HG03135 (cell line): ENCODE measurements around the gene CXCL13.
"Not testable (repeated sequence)": the region's sequence is repeated elsewhere in the genome, so short reads cannot be mapped to it uniquely, and the experiment has no call there.

ENCODE experiments used
- ATAC-seq: cut with Tn5 transposase; IDR thresholded peaks from one replicate; pipeline ENCODE4 v1.9.1; 2021; ENCODE audit warnings: mild to moderate bottlenecking, moderate library complexity; ENCODE audit not compliant: unreplicated experiment

CXCL13 gene

DNA sequence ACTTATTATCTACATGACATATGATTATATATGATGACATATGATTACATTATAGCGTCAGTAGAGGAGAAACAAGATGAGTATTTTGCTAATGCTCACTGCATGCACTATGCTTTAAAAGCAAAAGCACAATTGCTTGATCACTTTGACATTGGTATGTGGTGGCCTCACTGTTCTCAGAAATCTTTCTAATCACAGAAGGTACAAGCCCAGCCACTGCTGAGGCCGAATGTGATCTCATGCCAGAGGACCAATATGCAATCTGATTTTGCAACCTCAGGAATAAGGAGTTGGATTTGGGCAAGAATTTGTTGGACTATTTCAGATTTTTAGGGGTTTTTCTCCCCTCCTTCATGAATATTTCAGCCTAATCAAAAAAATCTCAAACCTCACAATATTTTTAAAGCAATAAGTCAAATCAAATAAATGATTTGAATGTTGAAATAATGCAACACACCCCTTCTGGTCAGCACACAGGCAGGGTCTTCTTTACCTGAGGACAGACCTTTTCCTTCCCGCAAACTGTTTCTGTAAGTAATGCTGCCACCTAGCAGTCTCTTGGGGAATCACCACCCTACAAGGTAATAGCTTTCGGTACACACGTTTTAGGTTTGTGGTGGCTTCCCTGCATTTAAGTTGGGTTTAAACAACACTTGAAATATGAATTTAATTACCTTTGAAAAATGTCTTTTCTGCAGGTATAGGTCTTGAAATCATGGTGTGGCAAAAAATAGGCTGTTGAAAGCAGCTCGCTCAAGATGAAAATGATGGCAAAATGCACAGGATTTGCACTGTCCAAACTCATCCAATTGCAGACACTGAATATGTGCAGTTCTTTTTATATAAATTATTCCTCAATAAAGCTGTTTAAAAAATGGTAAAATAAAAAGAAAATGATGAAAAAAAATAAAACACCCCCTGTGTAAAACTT lies 4.8 kb upstream of the CXCL13 start:
- ATAC-seq = no peak

DNA sequence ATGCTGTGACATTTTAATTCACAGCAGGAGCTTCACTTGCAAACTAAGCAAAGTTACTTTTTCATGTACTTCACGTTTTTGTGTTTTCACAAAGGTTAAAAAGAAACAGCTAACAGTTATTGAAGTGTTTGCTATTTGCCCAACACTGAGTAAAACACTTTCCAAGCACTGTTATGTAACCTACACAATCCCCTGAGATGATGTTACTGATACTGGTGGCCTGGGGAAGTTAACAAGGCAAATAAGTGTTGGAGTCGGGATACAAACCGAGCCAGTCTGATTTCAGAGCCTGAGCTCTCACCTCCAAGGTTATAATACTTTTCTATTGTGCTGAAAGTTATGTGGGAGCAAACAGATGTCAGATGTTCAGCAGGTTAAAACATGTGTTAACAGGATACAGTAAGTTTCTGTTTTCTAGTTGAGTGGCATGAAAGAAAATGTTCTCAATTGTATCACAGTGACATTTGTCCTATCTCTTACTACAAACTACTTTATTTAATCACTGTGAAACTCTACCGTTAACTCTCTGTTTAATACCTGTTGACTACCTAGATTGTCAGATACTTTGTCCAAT lies 3.9 kb upstream of the CXCL13 start:
- ATAC-seq = no peak

DNA sequence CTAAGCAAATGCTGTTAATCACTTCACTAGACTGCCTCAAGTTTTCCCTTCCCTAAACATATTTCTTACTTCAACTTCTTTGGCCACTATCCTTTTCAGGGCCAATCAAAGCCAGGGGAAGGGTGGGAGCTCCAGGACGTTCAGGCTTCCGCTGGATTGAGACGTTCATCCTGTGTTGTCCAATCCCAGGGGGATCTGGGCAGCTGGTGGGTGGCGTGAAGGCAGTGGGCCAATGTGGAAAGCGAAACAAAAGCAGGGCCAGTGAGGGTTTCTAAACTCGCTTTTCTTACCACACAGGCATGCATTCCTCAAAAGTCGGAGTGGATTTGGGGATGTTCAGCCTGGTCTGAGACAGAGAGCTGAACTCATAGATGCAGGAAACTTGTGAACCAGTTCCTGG lies 7.6 kb downstream of the CXCL13 start:
- no peak for ATAC-seq

DNA sequence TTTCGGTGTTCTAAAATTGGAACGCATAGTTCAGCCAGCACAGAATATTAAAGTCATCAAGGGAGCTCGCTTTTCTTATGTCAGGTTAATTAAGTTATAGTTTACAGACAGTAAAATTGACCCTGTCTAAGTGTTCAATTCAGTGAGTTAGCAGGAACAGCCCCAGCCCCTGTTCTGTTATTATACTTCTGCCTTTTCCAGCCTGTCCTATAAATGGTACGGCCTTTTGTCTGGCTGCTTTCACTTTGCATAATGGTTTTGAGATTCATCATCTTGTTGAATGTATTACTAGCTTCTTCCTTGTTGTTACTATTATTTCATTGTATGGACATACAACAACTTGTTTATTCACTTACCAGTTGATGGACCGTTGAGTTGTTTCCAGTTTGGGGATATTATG lies 9.5 kb downstream of the CXCL13 start:
- ATAC-seq = no peak

DNA sequence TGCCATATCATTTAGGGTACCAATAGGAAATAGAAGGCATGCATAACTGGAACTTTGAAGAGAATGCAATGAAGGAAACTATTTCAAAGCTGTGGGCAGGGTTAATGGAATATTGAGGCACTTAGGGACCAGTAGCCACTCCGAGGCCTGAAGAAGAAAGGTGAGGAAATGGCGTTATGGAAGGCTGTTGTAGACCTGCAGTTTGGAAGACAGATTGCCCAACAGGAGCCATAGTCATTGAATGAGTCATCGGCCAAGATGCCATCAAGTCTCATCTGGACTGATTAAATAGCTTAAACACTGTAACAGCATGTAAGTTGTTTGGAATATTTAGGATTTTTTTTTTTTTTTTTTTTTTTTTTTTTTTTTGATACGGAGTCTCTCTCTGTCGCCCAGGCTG lies 11.6 kb downstream of the CXCL13 start:
- no peak for ATAC-seq

DNA sequence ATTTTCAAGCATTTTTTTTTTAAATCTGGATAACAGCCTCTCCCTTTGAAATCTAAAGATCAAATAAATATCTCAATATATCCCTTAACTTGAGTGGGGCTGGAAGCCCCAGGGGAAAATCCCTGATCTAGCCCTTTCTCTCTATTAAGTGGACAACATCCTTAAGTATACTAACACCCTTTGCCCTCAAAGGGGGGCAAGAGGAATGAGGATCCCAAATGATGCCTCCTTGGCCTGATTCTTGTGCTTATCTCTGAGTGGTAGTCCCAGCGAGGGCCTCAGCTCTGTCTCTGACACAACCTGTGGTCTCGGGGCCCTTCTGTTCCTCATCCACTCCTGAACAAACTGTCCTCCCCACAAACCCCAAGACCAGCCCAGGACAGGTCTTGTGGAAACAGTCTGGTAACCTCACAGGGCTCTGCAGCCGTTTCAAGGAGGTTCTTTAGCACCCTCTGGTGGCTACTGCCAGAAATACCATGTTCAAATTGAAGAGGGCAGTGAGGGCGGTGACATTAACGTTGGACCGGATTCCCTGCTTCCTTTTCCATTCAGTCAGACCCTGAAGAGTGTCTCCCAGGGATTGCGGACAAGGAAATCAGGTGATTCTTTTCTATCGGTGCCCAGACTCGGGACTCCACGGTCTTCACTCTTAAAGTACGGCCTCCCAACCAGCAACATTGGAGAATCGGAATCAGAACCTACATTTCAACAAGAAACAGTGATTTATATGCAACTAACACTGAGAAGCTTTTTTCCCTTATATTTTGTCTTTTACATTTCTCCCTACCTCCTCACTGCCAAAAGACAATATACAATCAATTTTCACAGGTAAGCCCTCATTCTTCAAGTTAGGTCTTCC lies 13.0 kb downstream of the CXCL13 start:
- ATAC-seq = peak; percentile 94

DNA sequence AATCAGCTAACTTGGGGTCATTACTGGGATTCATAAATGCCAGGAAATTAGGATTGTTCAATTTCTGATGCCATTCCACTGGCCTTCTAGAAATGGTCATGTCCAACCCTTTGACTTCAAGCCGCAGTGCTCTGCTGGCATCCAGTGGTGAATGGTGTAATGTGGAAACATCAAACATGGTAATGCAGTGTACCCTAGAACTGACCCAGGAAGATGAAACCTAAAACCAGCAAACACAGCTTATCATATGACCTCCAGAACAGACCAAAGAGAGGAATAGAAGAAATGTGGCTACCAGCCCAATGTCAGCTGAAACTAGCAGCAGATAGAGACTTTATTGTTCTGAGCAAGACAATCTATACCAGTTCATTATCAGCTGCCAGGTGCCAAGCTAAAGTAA lies 13.8 kb downstream of the CXCL13 start:
- no peak for ATAC-seq

DNA sequence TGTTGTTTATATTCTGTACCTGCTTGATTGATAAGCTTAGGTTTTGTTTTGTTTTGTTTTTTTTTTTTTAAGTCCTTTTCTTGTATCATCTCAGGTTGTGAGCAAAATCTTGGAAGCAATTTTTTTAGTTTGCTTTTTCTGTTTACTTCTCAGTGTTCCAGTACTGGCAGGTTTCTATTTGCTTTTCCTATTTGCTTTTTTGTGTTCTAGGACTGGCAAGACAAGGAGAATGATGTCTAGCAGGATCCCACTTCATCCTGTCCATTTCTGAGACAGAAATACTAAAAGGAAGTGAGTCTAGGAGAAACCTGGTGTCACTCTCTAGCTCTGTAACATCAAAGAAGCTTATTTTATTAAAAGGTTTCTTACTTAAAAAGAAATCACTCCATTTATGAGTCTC lies 15.6 kb downstream of the CXCL13 start:
- no peak for ATAC-seq

DNA sequence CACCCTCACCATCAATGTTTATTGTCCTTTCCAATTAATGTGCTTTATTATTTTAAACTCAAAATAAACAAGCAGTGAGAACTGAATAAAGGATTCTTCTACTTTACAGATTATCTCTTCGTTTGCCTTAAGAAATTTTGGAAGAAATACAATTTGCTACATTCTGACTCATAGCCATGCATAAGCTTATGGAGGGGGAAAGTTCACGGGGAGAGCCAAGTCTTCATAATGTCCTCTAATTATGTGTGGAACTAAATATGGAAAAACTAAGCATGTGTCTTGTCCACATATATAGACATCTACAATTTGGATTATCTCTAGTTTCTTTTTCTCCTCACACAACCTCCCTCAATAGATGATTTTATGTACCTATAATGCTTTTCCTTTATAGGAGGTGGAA lies 17.5 kb downstream of the CXCL13 start:
- ATAC-seq = no peak

DNA sequence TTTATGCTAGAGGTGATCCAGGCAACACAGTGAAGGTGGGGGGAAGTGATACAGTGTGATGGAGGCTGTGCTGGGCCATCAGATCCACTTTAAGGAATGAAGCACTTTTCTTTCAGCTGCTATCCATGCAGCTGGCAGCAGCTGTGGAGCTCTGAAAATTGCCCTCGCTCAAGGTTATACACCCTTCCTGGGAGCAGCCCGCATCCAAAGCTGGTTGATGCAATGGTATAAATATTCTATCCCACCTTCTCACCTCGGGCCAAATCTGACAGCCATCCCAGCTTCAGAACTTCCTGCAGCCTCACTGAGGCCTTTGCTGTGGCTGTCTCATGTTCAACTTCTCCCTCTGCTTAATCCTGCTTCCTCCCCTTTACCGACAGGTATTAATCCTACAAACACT lies 18.6 kb downstream of the CXCL13 start:
- no peak for ATAC-seq

DNA sequence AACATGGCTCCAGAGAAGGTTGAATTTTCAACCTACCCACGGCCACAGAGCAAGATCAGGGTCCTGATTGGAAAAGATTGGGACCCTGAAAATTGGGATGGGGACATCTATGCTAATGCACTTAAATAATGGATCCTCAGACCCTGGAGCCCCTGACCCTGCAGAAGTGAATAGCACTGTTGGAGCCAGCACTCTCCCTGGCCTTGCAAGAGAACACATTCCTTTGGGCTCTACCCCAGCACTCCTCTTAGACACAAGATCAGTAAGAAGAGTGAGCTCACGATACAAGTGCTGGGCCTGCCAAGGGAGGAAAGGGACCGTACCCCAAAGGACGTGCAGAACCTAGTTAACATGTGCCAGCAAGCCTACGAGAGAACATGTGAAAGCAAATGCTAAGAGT lies 19.9 kb downstream of the CXCL13 start:
- no peak for ATAC-seq

DNA sequence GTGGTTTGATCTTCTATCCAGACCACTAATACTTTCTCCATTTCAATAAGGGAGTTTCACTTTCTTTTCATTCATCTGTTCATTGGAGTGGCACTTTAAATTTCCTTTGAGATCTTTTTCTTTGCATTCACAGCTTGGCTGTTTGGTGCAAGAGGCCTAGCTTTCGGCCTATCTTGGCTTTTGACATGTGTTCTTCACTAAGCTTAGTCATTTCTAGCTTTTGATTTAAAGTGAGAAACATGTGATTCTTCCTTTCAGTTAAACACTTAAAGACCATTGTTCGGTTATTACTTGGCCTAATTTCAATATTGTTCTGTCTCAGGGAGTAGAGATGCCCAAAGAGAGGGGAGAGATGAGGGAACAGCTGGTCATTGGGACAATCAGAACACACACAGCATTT lies 24.3 kb downstream of the CXCL13 start:
- peak; percentile 72 for ATAC-seq

DNA sequence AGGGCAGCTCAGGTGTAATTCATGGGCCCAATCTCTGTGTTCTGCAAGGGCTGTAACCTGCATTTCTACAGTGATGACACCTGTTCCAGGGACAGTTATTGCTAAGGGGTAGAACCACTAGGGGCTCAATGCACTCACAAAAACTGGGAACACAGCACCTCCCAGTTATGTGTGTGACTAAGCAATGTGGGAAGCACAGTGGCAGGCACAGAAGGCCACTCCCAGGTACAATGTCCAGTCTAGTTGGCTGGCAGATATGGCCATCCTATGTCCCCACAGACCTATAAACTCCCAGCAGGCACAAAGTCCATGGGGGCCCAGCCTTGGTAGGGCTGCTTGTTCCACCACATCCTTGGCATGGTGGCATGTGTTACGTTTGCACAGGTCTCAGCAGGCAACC lies 25.7 kb downstream of the CXCL13 start:
- ATAC-seq = no peak

DNA sequence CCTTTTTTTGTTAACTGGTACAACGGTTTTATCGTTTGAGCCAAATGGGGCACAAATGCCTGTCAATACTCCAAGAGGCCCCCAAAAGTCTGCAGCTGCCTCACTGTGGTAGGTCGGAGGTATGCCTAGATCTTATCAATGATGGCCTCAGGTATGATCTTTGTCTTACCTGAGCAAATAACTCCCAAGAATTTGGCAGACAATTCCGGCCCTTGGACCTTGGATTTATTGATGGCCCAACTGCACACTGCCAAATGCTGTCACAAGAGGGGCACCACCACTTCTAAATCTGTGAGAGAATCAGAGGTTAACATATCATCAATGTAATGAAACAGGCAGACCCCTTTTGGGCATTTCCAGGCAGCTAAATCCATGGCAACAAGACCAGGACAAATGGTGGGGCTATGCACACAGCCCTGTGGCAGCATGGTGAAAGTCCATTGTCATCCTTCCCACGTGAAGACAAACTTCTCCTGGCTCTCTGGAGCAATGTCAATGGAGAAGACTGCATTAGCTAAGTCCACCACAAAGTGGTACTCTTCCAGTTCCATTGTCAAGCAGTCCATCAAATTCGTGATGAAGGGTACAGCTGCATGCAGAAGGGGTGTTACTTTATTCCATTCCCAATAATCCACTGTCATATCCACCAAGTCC lies 28.6 kb downstream of the CXCL13 start:
- no peak for ATAC-seq

DNA sequence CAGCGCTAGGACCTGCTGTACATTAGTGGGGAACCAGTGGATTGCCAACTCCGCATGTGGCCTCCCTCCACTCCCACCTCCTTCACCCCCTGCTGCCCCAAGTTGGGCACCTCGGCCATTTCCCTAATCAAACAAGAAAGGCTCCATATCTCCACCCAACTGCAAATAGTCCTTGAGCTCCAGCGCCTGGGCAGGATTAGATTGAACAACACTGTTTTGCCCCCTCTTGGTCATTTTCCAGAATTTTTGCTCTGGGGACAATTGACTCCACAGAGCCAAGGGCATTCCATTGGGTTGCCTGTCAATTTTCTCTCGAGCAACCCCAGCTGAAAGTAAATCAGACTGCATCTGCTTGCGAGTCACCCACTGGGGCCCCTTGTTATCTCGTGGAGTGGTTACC lies 29.6 kb downstream of the CXCL13 start:
- ATAC-seq = no peak

DNA sequence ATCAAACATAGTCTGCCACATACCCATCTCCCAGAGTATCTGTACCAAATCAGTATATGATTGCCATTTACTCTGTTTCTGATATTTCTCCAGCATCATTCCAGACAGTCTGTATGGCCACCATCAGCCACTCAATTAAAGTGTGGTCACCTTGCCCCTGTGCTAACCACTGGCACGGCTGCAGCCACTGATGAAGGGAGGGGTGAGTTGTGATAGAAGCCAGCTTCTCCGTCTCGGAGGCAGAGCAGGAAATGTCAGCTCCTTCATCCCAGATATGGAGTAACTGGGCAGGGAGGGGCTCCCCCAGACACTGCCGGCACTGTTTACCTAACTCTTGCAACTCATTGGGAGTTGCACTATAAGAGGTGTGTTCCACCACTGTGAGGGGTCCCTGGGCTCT lies 30.3 kb downstream of the CXCL13 start:
- no peak for ATAC-seq

DNA sequence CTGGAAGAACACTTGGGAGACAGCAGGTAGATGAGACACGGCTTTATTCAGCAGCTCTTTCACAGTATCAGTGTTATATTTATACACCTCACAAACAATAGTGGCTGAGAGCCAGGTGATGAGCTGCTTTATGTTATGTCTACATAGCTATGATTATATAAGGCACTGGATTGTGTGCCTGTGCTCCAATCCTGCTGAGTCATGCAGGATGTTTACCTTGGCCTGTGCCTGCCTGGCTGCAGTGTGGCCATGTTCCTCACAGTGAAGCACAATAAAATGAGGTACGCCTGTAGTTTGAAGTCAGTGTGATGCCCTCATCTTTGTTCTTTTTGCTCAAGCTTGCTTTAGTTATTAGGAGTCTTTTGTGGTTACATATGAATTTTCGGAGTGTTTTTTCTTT lies 31.3 kb downstream of the CXCL13 start:
- ATAC-seq = no peak

DNA sequence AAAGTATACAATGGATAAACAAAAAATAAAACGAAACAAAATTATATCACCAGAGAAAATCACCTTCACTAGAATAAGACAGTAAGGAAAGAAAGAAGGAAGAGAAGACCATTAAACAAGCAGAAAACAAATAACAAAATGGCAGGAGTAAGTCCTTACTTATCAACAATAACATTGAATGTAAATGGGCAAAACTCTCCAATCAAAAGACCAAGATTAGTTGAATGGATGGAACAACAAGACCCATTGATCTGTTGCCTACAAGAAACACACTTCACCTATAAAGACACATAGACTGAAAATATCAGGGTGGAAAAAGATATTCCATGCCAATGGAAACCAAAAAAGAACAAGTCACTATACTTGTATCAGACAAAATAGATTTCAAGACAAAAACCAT lies 38.4 kb downstream of the CXCL13 start:
- ATAC-seq = not testable (repeated sequence)

DNA sequence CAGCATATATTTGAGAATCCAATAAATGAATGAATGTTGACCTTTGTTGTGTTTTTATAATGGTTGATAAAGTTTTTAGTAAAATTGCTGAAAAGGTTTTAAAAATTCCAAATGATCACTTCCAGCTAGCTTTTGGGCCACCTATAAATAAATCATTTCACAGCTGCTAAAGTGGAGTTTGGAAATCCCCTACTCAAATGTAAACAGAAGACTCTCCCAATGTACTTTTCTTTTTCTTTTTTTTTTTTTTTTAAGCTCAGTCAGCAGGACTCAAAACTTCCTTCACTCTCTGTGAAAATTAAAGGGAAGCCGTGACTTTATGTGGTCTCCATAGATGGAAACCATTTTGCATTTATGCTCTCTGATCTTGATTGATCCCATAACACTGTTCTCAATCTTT lies 45.2 kb downstream of the CXCL13 start:
- no peak for ATAC-seq

DNA sequence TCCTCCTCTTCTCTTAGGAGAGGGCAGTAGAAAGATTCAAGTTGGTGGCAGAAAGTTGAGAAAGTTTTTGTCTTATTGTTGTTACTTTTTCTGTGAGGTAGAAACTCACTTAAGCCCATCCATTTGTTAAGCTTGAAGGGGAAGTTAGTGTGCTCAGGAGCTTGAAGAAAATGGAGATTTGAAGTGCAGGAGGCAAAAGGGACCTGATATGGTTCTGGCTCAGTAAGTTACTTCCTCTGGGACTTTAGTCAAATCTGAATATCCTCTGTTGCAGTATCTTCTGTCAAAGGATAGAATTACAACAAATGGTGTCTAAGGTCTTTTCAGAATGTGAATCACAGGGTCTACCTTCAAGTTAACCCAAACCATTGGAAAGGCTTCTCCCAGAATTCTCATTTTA lies 46.2 kb downstream of the CXCL13 start:
- ATAC-seq = no peak

DNA sequence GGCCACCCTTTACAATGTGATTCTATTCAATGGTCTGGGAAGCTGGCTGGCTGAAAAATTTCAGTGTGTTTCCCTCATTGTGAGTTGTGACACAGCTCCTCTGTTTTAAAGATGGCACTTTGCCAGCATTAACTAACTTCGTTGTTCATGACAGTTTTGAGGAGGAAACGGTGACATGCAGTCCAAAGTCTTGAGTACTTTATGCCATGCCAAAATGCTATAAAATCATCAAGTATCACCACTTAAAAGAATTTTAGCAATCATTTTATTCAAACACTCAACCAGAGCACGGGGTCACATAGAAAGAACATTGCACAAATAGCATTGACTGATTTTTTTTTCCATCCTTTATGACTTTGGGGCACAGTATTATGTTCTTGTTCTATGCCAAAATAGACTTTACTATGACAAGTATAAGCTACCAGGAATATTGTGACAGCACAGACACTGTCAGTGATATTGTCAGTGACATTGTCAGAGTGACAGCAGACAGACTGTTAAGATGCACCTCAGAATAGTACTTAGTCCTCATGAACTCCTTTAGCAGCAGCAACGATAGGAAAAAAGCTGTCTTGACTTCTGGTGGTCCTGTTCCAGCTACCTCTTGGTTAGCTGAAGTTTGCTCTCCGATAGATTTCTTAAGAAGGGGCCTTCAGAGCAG lies 46.7 kb downstream of the CXCL13 start:
- ATAC-seq = no peak
